NCI-H526 treated with DMSO at 0.1 percent for 48 hours (cell line): Measurements from ENCODE around the gene RPS6KB1.
A peak's percentile ranks its signal among the peaks of the same experiment; 100 is the strongest.
"Not testable (repeated sequence)": the region's sequence is repeated elsewhere in the genome, so short reads cannot be mapped to it uniquely, and the experiment has no call there.

Source experiments
- DNase-seq: peaks from one replicate; lab custom pipeline; 2025; lab: John Stamatoyannopoulos, UW

RPS6KB1 gene

GRCh38 chr17:59892924-59893675, at the start of gene RPS6KB1, which contains the start of gene TUBD1:
TSS of gene RPS6KB1 (plus strand) at chr17:59893121. CDS start at chr17:59893185, 64 bp downstream.
TSS of gene TUBD1 (minus strand) at chr17:59892943. CDS start at chr17:59891002, 1,941 bp downstream.
- peak; percentile 98 for DNase-seq

DNA sequence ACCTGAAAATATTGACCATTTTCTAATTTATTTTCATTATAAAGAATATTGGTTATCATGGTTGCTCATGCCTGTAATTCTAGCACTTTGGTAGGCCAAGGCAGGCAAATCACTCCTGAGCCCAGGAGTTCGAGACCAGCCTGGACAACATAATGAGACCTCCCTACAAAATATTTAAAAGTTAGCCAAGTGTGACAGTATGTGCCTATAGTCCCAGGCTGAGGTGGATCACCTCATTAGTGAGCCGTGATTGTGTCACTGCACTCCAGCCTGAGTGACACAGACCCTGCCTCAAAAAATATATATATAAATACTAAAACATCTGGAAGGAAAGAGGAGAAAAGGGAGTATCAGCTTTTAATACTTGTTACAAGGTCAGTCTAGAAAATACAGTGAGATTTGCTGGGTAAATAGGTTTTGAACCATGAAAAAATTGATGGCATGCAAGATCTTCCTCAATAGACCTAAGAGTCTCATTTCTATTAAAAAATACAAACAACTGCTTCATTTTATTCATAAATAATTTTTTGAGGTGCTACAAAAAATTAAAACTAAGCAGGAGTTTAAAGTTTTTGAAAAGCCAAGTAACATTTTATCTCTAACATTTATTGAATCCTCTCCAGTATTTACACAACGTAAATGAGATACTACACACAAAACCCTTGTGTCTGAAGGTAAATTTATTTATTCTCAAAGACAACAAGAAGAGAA, 47.9 kb upstream of the RPS6KB1 start:
- DNase-seq: peak; percentile 55

DNA sequence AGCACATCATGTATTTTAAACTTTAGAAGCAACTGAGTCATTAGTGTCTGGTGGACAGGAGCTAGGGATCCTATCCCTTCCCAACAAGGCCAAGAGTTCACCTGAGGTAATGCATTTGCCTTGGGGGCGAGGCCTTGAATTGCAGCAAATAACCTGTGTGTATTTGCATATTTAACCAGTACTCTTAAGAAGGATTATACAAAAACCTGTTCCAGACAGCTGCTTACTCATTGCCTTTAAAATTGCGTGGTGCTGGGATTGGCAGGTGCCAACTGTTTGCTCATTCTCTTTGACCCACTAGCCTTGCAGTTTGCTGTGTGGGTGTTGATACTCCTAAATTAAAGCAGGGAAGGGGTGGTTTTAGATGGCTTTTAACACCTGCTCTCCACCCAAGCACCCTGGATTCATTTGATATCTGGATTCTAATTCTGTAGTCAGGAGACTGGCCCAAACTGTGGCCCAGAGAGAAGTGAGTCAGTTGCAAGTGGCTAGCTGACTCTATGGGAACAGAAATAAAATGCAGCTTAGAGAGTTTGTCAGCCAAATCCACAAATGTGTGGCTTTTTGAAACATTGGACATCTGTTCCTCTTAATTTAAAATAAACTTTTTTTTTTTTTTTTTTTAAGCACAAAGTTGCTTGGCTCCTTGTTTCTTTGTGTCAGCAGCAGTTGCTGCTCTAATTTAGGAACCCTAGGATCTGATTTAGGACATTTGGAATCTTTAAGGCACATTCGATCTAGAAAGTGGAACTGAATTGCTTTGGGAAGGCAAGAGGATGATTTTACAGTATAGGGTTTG, 47.1 kb upstream of the RPS6KB1 start:
- DNase-seq: peak; percentile 100

GRCh38 chr17:59846394-59847165, 46.3 kb upstream of the RPS6KB1 start:
- peak; percentile 95 for DNase-seq

DNA sequence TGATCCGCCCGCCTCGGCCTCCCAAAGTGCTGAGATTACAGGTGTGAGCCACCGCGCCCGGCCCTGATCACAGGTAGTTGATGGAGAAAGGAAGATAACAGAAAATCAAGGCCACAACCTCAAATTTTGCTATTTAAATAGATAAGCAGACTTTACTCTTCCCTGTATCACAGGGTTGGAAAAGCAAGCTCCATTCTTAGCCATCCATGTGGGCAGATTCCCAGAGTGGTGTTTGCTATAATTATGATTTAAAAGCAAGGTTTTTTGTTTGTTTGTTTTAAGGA, 44.6 kb upstream of the RPS6KB1 start:
- no peak for DNase-seq

- DNase-seq: no peak
Observed at GRCh38 chr17:59848778-59849177, 44.1 kb upstream of the RPS6KB1 start.

DNA sequence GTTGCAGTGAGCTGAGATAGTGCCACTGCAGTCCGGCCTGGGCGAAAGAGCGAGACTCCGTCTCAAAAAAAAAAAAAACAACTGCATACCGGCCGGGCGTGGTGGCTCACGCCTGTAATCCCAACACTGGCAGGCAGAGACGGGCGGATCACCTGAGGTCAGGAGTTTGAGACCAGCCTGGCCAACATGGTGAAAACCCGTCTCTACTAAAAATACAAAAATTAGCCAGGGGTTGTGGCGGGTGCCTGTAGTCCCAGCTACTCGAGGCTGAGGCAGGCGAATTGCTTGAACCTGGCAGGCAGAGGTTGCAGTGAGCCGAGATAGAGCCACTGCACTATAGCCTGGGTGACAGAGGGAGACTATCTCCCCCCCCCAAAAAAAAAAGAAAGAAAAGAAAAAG, 42.6 kb upstream of the RPS6KB1 start:
- not testable (repeated sequence) for DNase-seq

- no peak for DNase-seq
Observed at GRCh38 chr17:59851439-59852375, 41.2 kb upstream of the RPS6KB1 start.

- not testable (repeated sequence) for DNase-seq
Observed at GRCh38 chr17:59852847-59853167, 40.1 kb upstream of the RPS6KB1 start.

GRCh38 chr17:59853168-59853918, 39.6 kb upstream of the RPS6KB1 start:
- DNase-seq: no peak

GRCh38 chr17:59853919-59854729, 38.8 kb upstream of the RPS6KB1 start:
- DNase-seq: not testable (repeated sequence)

DNA sequence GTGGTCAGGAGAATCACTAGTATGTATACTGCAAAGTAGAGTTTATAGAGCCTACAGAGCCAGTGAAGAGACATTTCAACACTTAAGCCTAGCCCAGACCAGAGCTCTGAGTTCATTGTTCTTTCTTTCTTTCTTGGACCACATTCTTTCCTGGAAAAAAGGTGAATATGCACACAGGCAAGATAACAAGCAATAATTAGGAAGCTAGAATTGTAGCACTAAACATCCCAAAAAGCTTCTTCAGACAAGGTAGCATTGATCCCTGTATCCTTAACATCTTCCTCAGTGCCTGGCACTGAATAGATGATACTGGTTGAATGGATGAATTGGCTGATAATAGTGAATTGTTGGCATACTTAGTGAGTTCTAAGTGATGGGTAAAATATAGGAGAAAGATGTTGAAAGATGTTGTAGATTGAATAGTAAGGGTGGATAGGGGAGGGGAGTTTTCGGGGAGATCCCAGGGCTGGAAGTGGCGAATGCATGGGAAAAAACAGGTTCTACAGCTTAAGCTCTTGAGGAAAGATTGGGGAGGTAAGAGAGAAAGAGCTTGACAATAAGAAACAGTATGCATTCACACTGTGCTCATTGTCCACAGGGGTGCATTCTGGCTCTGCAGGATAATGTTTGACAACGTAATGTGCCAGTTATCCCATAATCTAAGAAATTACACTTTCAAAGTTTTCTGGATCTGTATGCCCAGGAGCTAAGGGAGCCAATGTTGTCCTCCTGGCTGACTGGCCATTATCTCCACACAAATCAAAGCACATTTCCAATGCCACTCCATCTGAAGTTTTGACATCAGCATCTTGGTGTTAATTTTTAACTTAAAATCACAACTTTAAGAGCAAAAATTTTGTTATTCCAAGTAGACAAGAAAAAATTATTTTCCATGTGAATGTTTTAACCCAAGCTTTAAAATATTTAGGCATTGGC, 35.8 kb upstream of the RPS6KB1 start:
- no peak for DNase-seq

DNA sequence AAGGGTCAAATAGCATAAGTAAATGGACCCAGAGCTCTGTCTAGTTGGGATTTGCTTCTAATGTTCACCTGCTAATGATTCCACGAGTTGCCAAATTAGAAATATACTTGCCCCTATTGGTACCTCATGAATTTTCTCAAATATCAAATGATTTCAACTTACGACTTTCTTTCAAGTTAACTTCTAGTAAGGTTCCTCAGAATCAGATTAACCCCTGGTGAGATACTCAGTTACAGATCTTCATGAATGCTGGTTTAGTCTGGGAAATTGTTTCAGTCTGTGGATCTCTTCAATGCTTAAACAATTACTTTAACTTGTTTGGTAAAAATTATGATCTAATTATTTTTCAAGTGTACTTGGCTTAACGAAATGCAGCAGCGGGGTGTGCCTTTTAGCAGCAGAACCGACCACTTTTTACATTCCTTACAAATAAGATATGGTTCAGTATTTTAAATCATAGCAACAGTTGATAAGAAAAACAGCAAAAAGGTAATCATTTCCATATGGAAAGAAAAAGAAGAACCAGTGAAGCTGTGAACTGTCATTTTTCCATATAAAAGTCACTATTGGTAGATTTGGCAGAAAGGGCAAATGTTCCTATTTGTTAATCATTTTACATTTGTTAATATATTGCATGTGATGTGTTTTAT, 34.6 kb upstream of the RPS6KB1 start:
- no peak for DNase-seq

DNA sequence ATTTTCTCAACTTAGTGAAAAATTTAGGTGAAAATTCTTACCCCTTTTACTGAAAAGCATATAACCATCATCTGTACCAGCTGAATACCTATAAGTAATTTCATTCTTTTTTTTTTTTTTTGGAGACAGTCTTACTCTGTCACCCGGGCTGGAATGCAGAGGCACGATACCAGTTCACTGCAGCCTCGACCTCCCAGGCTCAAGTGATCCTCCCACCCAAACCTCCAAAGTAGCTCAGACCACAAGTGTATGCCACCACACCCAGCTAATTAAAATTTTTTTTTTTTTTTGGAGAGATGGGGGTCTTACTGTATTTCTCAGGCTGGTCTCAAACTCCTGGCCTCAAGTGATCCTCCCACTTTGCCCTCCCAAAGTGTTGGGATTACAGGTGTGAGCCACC, 34.0 kb upstream of the RPS6KB1 start:
- no peak for DNase-seq

- peak; percentile 41 for DNase-seq
Observed at GRCh38 chr17:59859444-59860025, 33.4 kb upstream of the RPS6KB1 start.

DNA sequence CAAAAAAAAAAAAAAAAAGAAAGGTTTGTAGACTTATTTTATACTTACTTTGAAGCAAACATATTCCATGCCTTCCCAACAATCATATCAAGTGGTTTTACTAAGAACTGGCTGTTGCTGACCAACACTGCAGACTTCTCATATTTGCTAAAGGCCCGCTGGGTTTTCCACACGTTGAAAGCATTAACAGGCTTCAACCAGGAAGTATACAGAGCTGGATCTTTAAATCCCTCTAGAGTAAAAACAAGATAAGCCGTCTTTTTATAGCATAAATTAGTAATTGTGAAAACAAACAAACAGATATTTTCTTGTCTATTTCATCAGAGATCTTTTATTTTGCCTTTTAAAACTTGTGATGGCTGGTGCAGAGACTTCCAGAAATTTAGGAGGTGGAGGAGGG, 29.3 kb upstream of the RPS6KB1 start:
- DNase-seq: no peak

- DNase-seq: no peak
Observed at GRCh38 chr17:59869941-59870218, 23.0 kb upstream of the RPS6KB1 start.

- DNase-seq: no peak
Observed at GRCh38 chr17:59870482-59870881, 22.4 kb upstream of the RPS6KB1 start.
